Measurements from ENCODE around the gene PPP1R3G. TPM values are rescaled to one million over a fixed set of nuclear protein-coding genes. Genes with fewer than 3 reads are reported as not detected.
A peak's percentile ranks its signal among the peaks of the same experiment; 100 is the strongest.

PPP1R3G gene
- total RNA-seq, 6 experiments from 2014 or later, result 0.35 to 0.98 (median 0.52) TPM

- intact Hi-C loops (cut with DNase I), result no loop called here
- TF ChIP-seq, protein P1, sequence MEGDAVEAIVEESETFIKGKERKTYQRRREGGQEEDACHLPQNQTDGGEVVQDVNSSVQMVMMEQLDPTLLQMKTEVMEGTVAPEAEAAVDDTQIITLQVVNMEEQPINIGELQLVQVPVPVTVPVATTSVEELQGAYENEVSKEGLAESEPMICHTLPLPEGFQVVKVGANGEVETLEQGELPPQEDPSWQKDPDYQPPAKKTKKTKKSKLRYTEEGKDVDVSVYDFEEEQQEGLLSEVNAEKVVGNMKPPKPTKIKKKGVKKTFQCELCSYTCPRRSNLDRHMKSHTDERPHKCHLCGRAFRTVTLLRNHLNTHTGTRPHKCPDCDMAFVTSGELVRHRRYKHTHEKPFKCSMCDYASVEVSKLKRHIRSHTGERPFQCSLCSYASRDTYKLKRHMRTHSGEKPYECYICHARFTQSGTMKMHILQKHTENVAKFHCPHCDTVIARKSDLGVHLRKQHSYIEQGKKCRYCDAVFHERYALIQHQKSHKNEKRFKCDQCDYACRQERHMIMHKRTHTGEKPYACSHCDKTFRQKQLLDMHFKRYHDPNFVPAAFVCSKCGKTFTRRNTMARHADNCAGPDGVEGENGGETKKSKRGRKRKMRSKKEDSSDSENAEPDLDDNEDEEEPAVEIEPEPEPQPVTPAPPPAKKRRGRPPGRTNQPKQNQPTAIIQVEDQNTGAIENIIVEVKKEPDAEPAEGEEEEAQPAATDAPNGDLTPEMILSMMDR (IDR thresholded peaks at IDR 0.05), result no peak
- no peak for DNase-seq
- WGBS (ENCODE audit: insufficient coverage, low coverage, low lambda C conversion rate, missing lambda C conversion rate), result 77% methylated on average over 8 of the region's 18 CpGs
- no peaks in the 10 kb centered on the region for H3K4me1 ChIP-seq
- H3K36me3 ChIP-seq, result no peaks in the 10 kb centered on the region
- H3K4me3 ChIP-seq, result peak overlapping the region; percentile 63 to 70 (median 64)
- ATAC-seq, result no peak
- peak overlapping the region; percentile 78 to 84 (median 84) for H3K27ac ChIP-seq
- no peaks in the 10 kb centered on the region for H3K27me3 ChIP-seq
- no peaks in the 10 kb centered on the region for H3K9me3 ChIP-seq
Observed at GRCh38 chr6:5083813-5084359, 1.3 kb upstream of the PPP1R3G start.

DNA sequence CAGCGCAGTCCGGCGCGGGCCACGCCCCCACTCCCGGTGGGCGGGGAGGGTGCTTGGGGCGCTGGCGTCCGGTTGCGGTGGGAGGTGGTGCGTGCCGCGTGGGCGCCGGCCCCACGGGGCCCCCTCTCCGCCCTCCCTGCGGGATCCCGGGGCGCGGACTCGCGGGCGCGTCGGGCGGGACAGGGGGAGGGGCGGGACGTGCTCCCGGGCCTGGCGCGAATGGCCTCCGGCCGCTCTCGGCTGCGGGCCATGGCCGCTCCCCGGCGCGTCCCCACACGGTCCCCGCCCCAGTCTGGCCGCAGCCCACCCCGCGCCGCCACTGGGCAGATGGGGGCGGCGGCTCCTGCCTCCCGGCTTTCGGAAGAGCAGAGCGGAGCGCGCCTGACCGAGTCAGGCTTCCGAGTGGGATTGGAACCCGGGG lies 771 bp upstream of the PPP1R3G start:
- no peaks in the 10 kb centered on the region for H3K36me3 ChIP-seq
- intact Hi-C loops (cut with DNase I), result no loop called here
- no peaks in the 10 kb centered on the region for H3K4me1 ChIP-seq
- DNase-seq (peak; percentile 63 to 72 (median 65)), ATAC-seq (peak; percentile 60 to 71 (median 68))
- WGBS (ENCODE audit: insufficient coverage, low coverage, low lambda C conversion rate, missing lambda C conversion rate), result no CpG with 5 or more reads among the region's 57 CpGs
- peak overlapping the region; percentile 63 to 70 (median 64) for H3K4me3 ChIP-seq
- H3K27ac ChIP-seq, result peak overlapping the region; percentile 78 to 84 (median 84)
- TF ChIP-seq POLR2A (IDR thresholded peaks at IDR 0.05), result no peak
- TF ChIP-seq, protein P1 (IDR thresholded peaks at IDR 0.05), result no peak
- H3K27me3 ChIP-seq, result no peaks in the 10 kb centered on the region
- H3K9me3 ChIP-seq, result no peaks in the 10 kb centered on the region

- 0% methylated on average over 1 of the region's 74 CpGs for WGBS (ENCODE audit: insufficient coverage, low coverage, low lambda C conversion rate, missing lambda C conversion rate)
- Histone ChIP-seq H3K4me3 (peak overlapping the region; percentile 63 to 70 (median 64)), H3K4me1 (no peaks in the 10 kb centered on the region), H3K27me3 (no peaks in the 10 kb centered on the region), H3K9me3 (no peaks in the 10 kb centered on the region), H3K36me3 (no peaks in the 10 kb centered on the region), H3K27ac (peak overlapping the region; percentile 78 to 84 (median 84))
- peak; percentile 27 to 57 (median 48) for ATAC-seq
- intact Hi-C loops (cut with DNase I), result no loop called here
- DNase-seq, result peak in 2 of 3 donors; percentile 51 to 54
- no peak for TF ChIP-seq POLR2A (IDR thresholded peaks at IDR 0.05)
- TF ChIP-seq, protein P1 (IDR thresholded peaks at IDR 0.05), result no peak
Observed at GRCh38 chr6:5085648-5086293, 630 bp downstream of the PPP1R3G start.

DNA sequence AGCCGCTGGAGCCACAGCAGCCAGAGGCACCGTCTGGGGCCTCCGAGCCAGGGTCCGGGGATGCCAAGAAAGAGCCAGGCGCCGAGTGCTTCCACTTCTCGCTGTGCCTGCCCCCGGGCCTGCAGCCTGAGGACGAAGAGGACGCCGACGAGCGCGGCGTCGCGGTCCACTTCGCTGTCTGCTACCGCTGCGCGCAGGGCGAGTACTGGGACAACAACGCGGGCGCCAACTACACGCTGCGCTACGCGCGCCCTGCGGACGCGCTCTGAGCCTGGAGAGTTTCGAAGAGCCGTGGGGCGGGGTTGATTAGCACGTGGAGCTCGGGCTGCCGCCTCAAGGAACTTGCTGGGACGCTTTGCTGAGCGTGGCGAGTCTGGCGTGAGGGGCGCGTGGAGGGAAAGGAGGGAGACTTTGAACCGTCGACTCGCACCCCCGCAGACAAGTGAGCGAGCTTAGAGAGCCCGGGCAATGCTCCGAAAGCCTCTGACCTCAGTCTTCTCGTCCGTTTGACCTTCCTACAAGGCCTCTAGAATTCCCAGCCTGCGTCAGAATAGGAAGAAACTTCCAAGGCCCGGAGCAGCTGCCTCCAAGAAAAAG lies 1.3 kb downstream of the PPP1R3G start:
- H3K36me3 ChIP-seq, result no peaks in the 10 kb centered on the region
- no peak overlapping the region for H3K27ac ChIP-seq

More for the DNA sequence above, 1.3 kb downstream of the PPP1R3G start:
- H3K4me1 ChIP-seq, result no peaks in the 10 kb centered on the region
- 65% methylated on average over 9 of the region's 56 CpGs for WGBS (ENCODE audit: insufficient coverage, low coverage, low lambda C conversion rate, missing lambda C conversion rate)
- H3K27me3 ChIP-seq, result no peaks in the 10 kb centered on the region
- no peak for ATAC-seq
- H3K9me3 ChIP-seq, result no peaks in the 10 kb centered on the region
- no peak for DNase-seq
- H3K4me3 ChIP-seq, result peak overlapping the region; percentile 63 to 70 (median 64)
- intact Hi-C loops (cut with DNase I), result no loop called here
- no peak for TF ChIP-seq POLR2A (IDR thresholded peaks at IDR 0.05)
- TF ChIP-seq, protein P1 (IDR thresholded peaks at IDR 0.05), result no peak
